ENCODE measurements around the gene COX5B.

GRCh38 chr2:97662895-97663625 lies 17.2 kb downstream of the COX5B start:
- TF ChIP-seq CTCF (IDR thresholded peaks at IDR 0.05) (no peak), POLR2A (IDR thresholded peaks at IDR 0.05) (peak in 1 of 2 donors; percentile 16)

Measured in uterus (tissue), 2 donors.